Measurements from ENCODE around the gene OR6C3. TPM values are rescaled to one million over a fixed set of nuclear protein-coding genes. Genes with fewer than 3 reads are reported as not detected.

Gene OR6C3
- total RNA-seq (2014; rRNA removed; shearing (Covaris generic)) (not detected in 2 replicates), polyA plus RNA-seq (2016; fragmentation: Nextera tagmentation; extraction: Ambion mirVana) (not detected in 2 replicates)
- long read RNA-seq = 0 reads

DNA sequence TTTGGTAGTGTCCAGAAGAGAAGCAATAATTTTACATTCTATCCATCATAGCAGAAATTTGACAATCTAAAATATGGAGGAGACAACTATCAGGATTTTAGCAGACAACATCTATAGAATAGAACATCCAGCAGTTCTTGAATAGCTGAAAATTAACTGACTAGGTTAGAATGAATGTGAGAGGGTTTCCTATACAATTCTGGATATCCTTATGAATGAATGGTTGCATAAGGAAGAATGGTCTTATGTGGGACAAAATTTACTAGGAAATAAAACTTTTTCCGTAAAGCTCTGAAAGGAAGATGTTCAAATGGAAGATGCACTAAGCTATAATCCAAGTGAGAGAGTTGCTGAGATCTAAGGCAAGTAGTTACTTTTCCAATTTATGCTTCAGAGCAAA is at the start of gene OR6C3:
Gene OR6C3 (plus strand): TSS at position 301 of the 400 bp plus-strand sequence. CDS start 955 bp downstream, outside the sequence.
- Histone ChIP-seq H3F3A (replicated peaks; ENCODE audit: low read depth) (no peaks in the 10 kb centered on the region), H3K4me3 (no peak within 1 kb of the TSS), H3K4me1 (ENCODE audit: insufficient read depth) (peaks cover 5% of the 10 kb centered on the region; the same call in 1 of the 2 replicates), H3K9me2 (ENCODE audit: insufficient read depth) (peaks cover 11% of the 10 kb centered on the region; the same call in 1 of the 2 replicates), H3K27ac (ENCODE audit: low read depth) (no peak within 1 kb of the TSS), H3K27me3 (ENCODE audit: insufficient read depth) (no peaks in the 10 kb centered on the region), H3K36me3 (ENCODE audit: insufficient read depth) (no peaks in the 10 kb centered on the region), H3K79me2 (replicated peaks; ENCODE audit: insufficient read depth) (no peaks in the 10 kb centered on the region), H4K20me1 (replicated peaks; ENCODE audit: insufficient read depth) (no peaks in the 10 kb centered on the region), H3K4me2 (no peak within 1 kb of the TSS), H2AFZ (no peak within 1 kb of the TSS)
- Mint-ChIP-seq H3K27me3 (ENCODE audit: insufficient read depth, low read depth, poor library complexity) (peaks cover 2% of the 10 kb centered on the region), H3K27ac (no peak within 1 kb of the TSS), H3K4me1 (peaks cover 16% of the 10 kb centered on the region), H3K36me3 (ENCODE audit: low read depth) (no peaks in the 10 kb centered on the region), H3K9me3 (no peaks in the 10 kb centered on the region), H3K4me3 (no peak within 1 kb of the TSS)
- no peak for ATAC-seq
- no peak for DNase-seq (ENCODE audit: low spot score)
- TF ChIP-seq, protein P1, sequence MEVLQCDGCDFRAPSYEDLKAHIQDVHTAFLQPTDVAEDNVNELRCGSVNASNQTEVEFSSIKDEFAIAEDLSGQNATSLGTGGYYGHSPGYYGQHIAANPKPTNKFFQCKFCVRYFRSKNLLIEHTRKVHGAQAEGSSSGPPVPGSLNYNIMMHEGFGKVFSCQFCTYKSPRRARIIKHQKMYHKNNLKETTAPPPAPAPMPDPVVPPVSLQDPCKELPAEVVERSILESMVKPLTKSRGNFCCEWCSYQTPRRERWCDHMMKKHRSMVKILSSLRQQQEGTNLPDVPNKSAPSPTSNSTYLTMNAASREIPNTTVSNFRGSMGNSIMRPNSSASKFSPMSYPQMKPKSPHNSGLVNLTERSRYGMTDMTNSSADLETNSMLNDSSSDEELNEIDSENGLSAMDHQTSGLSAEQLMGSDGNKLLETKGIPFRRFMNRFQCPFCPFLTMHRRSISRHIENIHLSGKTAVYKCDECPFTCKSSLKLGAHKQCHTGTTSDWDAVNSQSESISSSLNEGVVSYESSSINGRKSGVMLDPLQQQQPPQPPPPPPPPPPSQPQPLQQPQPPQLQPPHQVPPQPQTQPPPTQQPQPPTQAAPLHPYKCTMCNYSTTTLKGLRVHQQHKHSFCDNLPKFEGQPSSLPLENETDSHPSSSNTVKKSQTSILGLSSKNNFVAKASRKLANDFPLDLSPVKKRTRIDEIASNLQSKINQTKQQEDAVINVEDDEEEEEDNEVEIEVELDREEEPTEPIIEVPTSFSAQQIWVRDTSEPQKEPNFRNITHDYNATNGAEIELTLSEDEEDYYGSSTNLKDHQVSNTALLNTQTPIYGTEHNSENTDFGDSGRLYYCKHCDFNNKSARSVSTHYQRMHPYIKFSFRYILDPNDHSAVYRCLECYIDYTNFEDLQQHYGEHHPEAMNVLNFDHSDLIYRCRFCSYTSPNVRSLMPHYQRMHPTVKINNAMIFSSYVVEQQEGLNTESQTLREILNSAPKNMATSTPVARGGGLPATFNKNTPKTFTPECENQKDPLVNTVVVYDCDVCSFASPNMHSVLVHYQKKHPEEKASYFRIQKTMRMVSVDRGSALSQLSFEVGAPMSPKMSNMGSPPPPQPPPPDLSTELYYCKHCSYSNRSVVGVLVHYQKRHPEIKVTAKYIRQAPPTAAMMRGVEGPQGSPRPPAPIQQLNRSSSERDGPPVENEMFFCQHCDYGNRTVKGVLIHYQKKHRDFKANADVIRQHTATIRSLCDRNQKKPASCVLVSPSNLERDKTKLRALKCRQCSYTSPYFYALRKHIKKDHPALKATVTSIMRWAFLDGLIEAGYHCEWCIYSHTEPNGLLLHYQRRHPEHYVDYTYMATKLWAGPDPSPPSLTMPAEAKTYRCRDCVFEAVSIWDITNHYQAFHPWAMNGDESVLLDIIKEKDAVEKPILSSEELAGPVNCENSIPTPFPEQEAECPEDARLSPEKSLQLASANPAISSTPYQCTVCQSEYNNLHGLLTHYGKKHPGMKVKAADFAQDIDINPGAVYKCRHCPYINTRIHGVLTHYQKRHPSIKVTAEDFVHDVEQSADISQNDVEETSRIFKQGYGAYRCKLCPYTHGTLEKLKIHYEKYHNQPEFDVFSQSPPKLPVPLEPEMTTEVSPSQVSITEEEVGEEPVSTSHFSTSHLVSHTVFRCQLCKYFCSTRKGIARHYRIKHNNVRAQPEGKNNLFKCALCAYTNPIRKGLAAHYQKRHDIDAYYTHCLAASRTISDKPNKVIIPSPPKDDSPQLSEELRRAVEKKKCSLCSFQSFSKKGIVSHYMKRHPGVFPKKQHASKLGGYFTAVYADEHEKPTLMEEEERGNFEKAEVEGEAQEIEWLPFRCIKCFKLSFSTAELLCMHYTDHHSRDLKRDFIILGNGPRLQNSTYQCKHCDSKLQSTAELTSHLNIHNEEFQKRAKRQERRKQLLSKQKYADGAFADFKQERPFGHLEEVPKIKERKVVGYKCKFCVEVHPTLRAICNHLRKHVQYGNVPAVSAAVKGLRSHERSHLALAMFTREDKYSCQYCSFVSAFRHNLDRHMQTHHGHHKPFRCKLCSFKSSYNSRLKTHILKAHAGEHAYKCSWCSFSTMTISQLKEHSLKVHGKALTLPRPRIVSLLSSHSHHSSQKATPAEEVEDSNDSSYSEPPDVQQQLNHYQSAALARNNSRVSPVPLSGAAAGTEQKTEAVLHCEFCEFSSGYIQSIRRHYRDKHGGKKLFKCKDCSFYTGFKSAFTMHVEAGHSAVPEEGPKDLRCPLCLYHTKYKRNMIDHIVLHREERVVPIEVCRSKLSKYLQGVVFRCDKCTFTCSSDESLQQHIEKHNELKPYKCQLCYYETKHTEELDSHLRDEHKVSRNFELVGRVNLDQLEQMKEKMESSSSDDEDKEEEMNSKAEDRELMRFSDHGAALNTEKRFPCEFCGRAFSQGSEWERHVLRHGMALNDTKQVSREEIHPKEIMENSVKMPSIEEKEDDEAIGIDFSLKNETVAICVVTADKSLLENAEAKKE (CRISPR knock-in tag; IDR thresholded peaks at IDR 0.05) = no peak
- TF ChIP-seq, protein P2, sequence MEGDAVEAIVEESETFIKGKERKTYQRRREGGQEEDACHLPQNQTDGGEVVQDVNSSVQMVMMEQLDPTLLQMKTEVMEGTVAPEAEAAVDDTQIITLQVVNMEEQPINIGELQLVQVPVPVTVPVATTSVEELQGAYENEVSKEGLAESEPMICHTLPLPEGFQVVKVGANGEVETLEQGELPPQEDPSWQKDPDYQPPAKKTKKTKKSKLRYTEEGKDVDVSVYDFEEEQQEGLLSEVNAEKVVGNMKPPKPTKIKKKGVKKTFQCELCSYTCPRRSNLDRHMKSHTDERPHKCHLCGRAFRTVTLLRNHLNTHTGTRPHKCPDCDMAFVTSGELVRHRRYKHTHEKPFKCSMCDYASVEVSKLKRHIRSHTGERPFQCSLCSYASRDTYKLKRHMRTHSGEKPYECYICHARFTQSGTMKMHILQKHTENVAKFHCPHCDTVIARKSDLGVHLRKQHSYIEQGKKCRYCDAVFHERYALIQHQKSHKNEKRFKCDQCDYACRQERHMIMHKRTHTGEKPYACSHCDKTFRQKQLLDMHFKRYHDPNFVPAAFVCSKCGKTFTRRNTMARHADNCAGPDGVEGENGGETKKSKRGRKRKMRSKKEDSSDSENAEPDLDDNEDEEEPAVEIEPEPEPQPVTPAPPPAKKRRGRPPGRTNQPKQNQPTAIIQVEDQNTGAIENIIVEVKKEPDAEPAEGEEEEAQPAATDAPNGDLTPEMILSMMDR (conservative IDR thresholded peaks at IDR 0.05; ENCODE audit: low read depth in 2 of 2) = no peak
- TF ChIP-seq JUNB (IDR thresholded peaks at IDR 0.05; ENCODE audit: unreplicated experiment) = no peak
- TF ChIP-seq NANOG (IDR thresholded peaks at IDR 0.05; ENCODE audit: borderline replicate concordance) = no peak
- TF ChIP-seq, protein P3, sequence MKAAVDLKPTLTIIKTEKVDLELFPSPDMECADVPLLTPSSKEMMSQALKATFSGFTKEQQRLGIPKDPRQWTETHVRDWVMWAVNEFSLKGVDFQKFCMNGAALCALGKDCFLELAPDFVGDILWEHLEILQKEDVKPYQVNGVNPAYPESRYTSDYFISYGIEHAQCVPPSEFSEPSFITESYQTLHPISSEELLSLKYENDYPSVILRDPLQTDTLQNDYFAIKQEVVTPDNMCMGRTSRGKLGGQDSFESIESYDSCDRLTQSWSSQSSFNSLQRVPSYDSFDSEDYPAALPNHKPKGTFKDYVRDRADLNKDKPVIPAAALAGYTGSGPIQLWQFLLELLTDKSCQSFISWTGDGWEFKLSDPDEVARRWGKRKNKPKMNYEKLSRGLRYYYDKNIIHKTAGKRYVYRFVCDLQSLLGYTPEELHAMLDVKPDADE (IDR thresholded peaks at IDR 0.05) = no peak
- TF ChIP-seq ZNF331 (CRISPR knock-in tag; IDR thresholded peaks at IDR 0.05; ENCODE audit: low read depth) = no peak
- no peak for TF ChIP-seq STAT1 (IDR thresholded peaks at IDR 0.05; ENCODE audit: unreplicated experiment)
- TF ChIP-seq EZH2 (IDR thresholded peaks at IDR 0.05; ENCODE audit: low read depth, unreplicated experiment) = no peak
- TF ChIP-seq EZH2phosphoT487 (IDR thresholded peaks at IDR 0.05; ENCODE audit: unreplicated experiment) = no peak
